ENCODE measurements around the gene ACOT12.

ACOT12 gene

GRCh38 chr5:81349161-81349560 is 44.8 kb downstream of the ACOT12 start:
- TF ChIP-seq ZNF565 (CRISPR knock-in tag; conservative IDR thresholded peaks at IDR 0.05; ENCODE audit: low read depth) (no peak), POU6F1 (CRISPR knock-in tag; IDR thresholded peaks at IDR 0.05; ENCODE audit: borderline replicate concordance, low read depth) (no peak), OSR1 (CRISPR knock-in tag; IDR thresholded peaks at IDR 0.05) (no peak), PATZ1 (CRISPR knock-in tag; IDR thresholded peaks at IDR 0.05; ENCODE audit: borderline replicate concordance) (no peak), ISL1 (CRISPR knock-in tag; IDR thresholded peaks at IDR 0.05) (no peak), RARB (CRISPR knock-in tag; IDR thresholded peaks at IDR 0.05) (no peak), CSRNP3 (CRISPR knock-in tag; IDR thresholded peaks at IDR 0.05) (no peak), BACH2 (CRISPR knock-in tag; IDR thresholded peaks at IDR 0.05; ENCODE audit: borderline replicate concordance) (no peak), TOX (CRISPR knock-in tag; IDR thresholded peaks at IDR 0.05; ENCODE audit: borderline replicate concordance) (no peak), ZNF8 (CRISPR knock-in tag; IDR thresholded peaks at IDR 0.05) (no peak), ESRRG (CRISPR knock-in tag; IDR thresholded peaks at IDR 0.05) (no peak), CREB5 (CRISPR knock-in tag; IDR thresholded peaks at IDR 0.05; ENCODE audit: low read depth) (no peak), ZNF70 (CRISPR knock-in tag; IDR thresholded peaks at IDR 0.05) (no peak), PPARA (CRISPR knock-in tag; IDR thresholded peaks at IDR 0.05; ENCODE audit: borderline replicate concordance) (no peak)
- no peak for ATAC-seq

GRCh38 chr5:81345411-81346003 is 48.4 kb downstream of the ACOT12 start:
- ATAC-seq, result no peak

More at GRCh38 chr5:81345411-81346003, 48.4 kb downstream of the ACOT12 start:
- TF ChIP-seq ARNTL (CRISPR knock-in tag; IDR thresholded peaks at IDR 0.05; ENCODE audit: borderline replicate concordance, low read depth) (no peak), ISL1 (CRISPR knock-in tag; IDR thresholded peaks at IDR 0.05) (no peak), TSHZ2 (CRISPR knock-in tag; IDR thresholded peaks at IDR 0.05) (no peak), GLIS3 (CRISPR knock-in tag; IDR thresholded peaks at IDR 0.05) (no peak), ZNF70 (CRISPR knock-in tag; IDR thresholded peaks at IDR 0.05) (no peak), OSR1 (CRISPR knock-in tag; IDR thresholded peaks at IDR 0.05) (no peak), TCF4 (CRISPR knock-in tag; IDR thresholded peaks at IDR 0.05; ENCODE audit: borderline replicate concordance) (no peak), PPARA (CRISPR knock-in tag; IDR thresholded peaks at IDR 0.05; ENCODE audit: borderline replicate concordance) (no peak), ZNF8 (CRISPR knock-in tag; IDR thresholded peaks at IDR 0.05) (no peak), POU6F1 (CRISPR knock-in tag; IDR thresholded peaks at IDR 0.05; ENCODE audit: borderline replicate concordance, low read depth) (no peak), PATZ1 (CRISPR knock-in tag; IDR thresholded peaks at IDR 0.05; ENCODE audit: borderline replicate concordance) (no peak)

Measured in SK-N-SH treated with all-trans-retinoic acid at 6 μM for 48 hours (cell line).